Activated CD8-positive, alpha-beta memory T cell treated with anti-CD3 and anti-CD28 coated beads, Interleukin-2, amount 50 U/mL, for 24 hours (primary cell): ENCODE results near the gene ARL4D.
A peak's percentile ranks its signal among the peaks of the same experiment; 100 is the strongest.
"Not testable (repeated sequence)": the region's sequence is repeated elsewhere in the genome, so short reads cannot be mapped to it uniquely, and the experiment has no call there.

ENCODE experiments used
- DNase-seq: peaks from one replicate; pipeline ENCODE4 v3.0.0-alpha.2; 2020; ENCODE audit errors: extremely low read depth

Gene ARL4D

DNA sequence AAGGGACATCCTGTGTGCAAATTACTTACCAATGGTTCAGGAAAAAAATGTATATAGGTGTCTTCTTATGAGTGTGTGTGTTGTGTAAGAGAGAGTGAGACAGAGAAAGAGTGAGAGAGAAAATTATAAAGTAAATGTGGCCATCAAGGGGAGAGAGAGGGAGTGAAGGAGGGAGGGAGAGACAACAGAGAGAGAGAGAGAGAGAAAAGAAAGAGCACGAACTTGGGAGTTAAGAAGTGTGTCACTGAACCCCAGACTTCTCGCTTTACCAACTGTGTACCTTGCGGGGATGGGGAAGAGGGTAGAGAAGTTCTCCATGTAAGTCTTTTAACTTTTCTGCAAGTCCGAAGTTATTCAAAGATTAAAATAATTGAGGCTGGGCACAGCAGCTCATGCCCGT lies 28.8 kb upstream of the ARL4D start:
- DNase-seq = no peak

GRCh38 chr17:43371227-43371821 lies 27.5 kb upstream of the ARL4D start:
- DNase-seq = no peak

DNA sequence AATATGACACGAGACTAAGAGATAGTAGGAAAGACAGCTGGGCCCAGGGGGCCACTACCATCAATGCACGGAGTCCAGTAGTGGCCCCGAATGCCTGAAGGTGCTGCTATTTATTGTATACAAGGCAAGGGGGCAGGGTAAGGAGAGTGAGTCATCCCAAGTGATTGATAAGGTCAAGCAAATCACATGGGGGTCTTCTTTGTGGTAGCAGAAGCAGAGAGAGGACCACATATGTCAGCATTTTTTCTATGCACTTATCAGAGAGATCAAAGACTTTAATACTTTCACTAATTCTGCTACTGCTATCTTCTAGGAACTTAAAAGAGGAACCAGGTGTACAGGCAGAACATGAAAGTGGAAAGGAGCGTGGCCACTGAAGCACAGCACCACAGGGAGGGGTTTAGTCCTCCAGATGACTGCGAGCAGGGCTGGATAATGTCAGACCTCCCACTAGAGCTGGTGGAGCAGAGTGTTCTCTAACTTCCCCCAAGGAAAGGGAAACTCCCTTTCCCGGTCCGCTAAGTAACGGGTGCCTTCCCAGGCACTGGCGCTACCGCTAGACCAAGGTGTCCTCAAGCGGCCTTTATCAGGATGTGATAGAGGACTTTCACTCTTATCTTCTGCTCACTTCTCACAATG lies 26.4 kb upstream of the ARL4D start:
- no peak for DNase-seq

GRCh38 chr17:43373356-43373755 lies 25.4 kb upstream of the ARL4D start:
- no peak for DNase-seq

DNA sequence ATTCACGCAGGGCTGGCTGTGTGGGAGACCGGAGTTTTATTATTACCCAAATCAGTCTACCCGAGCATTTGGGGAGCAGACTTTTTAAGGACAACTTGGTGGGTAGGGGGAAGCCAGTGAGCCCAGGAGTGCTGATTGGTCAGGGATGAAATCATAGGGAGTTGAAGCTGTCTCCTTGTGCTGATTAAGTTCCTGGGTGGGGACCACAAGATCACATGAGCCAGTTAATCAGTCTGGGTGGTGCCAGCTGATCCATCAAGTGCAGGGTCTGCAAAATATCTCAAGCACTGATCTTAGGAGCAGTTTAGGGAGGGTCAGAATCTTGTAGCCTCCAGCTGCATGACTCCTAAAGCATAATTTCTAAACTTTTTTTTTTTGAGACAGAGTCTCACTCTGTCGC lies 22.9 kb upstream of the ARL4D start:
- not testable (repeated sequence) for DNase-seq

GRCh38 chr17:43377056-43377810 lies 21.6 kb upstream of the ARL4D start:
- no peak for DNase-seq

GRCh38 chr17:43378766-43379165 lies 20.0 kb upstream of the ARL4D start:
- no peak for DNase-seq

GRCh38 chr17:43380307-43380706 lies 18.5 kb upstream of the ARL4D start:
- no peak for DNase-seq

GRCh38 chr17:43381204-43381603 lies 17.6 kb upstream of the ARL4D start:
- DNase-seq = no peak

- no peak for DNase-seq
Observed at GRCh38 chr17:43381621-43382020, 17.2 kb upstream of the ARL4D start.

- DNase-seq = no peak
Observed at GRCh38 chr17:43382776-43383175, 16.0 kb upstream of the ARL4D start.

- no peak for DNase-seq
Observed at GRCh38 chr17:43383372-43383771, 15.4 kb upstream of the ARL4D start.

- DNase-seq = no peak
Observed at GRCh38 chr17:43383826-43384475, 14.8 kb upstream of the ARL4D start.

DNA sequence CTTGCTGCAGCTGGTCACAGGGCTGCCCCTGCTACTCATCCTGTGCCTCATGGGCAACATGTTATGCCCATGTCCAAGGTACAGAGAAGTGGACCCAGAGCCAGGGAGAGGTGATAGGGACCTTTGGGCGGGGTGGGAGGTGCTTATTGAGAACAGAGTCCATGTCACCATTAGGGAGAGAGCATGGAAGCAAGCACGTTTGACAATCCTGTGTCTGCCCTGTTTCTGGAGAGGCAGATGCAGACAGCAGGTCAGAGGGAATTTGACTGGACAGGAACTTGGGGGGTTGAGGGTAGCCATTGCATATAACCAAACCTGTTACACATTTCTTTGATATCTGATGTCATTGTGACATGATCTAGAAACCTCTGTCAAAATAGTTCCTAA lies 14.3 kb upstream of the ARL4D start:
- no peak for DNase-seq

DNA sequence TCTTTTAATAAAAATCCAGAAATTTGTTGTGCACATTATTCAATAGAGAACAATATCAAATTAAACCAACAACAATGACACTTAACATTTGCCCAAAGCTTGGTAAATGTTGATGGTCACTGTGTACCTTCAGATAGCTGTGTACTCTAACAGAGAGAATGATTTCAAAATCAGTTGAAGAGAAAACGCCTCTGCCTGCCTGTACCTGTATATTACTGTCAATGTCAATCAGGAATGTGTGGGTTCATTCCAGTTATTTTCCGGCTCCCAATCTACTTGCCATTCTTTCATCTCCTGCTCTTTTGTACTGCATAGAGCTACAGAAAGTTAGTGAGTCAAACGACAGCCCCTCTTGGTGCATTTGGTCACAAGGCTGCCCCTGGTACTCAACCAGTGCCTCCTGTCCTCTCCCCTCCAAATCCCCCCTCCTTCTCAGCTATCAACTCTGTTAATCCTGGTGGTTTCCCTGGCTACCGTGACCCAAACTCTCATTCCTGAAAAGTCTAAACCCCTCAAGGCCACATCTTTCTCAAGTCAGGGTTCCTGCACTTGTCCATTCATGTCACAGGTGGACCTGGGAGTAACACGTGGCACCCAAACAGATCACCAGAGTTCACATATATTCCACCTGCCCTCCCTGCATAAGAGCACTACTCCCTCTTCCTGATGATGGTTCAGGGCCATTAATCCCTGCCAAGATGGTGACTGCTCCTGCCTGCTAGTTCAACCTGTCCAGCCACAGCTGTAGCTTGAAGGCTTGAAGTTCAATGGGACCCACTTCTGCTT lies 13.6 kb upstream of the ARL4D start:
- DNase-seq = no peak

GRCh38 chr17:43388359-43389045 lies 10.3 kb upstream of the ARL4D start:
- no peak for DNase-seq

GRCh38 chr17:43389046-43389947 lies 9.5 kb upstream of the ARL4D start:
- DNase-seq = peak; percentile 54

- DNase-seq = no peak
Observed at GRCh38 chr17:43392397-43392796, 6.4 kb upstream of the ARL4D start.

GRCh38 chr17:43393944-43394482 lies 4.8 kb upstream of the ARL4D start:
- peak; percentile 83 for DNase-seq

DNA sequence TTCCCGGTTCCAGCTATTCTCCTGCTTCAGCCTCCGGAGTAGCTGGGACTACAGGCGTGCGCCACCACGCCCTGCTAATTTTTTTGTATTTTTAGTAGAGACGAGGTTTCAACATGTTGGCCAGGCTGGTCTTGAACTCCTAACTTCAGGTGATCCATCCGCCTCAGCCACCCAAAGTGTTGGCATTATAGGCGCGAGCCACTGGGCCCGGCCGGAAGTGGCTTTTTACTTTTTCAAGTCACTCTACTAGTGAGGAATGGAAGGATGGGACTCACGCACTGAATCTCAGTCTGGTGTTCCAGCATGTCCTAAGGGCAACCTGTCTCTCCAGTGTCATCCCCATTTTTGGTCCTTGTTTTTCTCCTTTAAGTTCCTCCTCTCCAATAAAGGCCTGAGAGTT lies 4.1 kb upstream of the ARL4D start:
- not testable (repeated sequence) for DNase-seq
